ENCODE measurements around the gene KRTAP6-1.

Gene KRTAP6-1

DNA sequence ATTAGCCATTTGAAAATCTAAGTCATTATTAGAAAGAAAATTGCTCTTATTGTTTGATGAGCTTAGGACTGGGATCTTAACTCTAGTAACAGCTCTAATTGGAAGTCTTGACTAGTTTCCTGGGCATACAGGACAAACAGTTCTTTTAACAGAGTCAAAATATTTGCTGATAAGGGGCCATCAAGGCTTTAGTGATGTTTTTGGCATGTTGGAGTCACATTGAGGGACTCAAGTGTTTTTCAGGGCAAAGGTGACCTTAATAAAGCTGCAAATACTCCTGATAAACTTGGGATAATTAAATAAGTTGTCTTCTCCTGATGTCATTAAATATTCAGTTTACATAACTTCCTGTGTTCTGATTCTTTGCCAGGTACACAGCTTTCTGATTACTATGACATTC lies 46.1 kb downstream of the KRTAP6-1 start:
- no peak for DNase-seq

DNA sequence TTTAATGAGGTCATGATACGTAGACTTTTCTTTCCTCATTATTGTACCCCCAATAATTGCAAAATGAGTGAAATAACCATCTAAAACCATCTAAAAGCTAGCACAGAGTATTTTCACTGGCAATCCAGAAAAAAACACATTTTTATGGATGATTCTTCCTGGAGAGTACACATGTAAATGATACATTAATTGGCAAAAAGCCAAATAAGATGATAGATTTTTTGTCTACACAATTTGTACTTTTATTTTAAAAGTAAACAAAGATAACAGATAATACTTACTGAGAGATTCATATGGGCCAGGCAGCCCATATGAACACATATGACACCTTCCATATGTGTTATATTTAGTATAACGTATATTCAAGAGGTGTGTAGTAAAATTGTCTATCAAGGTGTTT lies 50.1 kb downstream of the KRTAP6-1 start:
- DNase-seq = no peak
